Panc1 (cell line): ENCODE results near the gene ARID4A.

Source experiments
- TF ChIP-seq, protein P1 (sequence below): fragments of 450-650 bp; IDR thresholded peaks from 2 replicates; pipeline ENCODE4 v1.5.1; 2017; ENCODE audit warnings: mild to moderate bottlenecking
- TF ChIP-seq, protein P2 (sequence below), 2 experiments: IDR thresholded peaks; 2 replicates each; pipeline ENCODE4 v1.6.1; 2011 to 2012; ENCODE audit warnings: low read depth in 2 of 2, control low read depth in 1 of 2, low read length in 1 of 2, mild to moderate bottlenecking in 1 of 2, moderate library complexity in 1 of 2; ENCODE audit not compliant: insufficient read depth in 1 of 2

DNA sequence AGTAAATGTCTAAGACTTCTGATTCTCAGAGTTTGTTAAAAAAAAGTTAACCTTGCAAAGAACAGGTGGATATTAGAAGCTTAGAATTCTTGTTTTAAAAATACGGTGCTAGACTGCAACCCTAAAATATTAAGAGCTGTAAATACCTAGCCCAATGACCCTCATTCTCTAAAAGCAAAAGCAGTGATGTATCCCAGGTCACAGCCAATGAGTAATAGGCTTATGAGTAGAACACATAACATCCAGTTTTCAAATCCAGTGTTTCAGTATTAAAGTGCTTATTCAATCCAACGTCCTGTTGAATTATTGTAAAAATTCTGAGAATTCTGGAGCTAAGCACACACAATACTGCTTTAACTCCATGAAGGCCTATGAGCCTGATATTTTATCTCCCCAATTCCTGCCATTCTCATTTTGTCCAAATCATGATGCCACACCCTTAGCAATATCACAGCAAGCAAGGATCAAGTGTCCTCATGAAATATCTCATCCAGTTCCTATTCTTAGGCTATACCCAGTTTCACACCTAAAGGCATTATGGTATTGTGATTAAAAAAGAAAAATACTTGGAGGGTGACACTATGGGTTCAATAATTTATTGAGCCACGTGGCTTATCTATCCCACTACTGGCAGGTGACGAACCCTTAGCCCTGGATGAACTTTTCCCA lies 15.3 kb upstream of the ARID4A start:
- TF ChIP-seq, protein P1, sequence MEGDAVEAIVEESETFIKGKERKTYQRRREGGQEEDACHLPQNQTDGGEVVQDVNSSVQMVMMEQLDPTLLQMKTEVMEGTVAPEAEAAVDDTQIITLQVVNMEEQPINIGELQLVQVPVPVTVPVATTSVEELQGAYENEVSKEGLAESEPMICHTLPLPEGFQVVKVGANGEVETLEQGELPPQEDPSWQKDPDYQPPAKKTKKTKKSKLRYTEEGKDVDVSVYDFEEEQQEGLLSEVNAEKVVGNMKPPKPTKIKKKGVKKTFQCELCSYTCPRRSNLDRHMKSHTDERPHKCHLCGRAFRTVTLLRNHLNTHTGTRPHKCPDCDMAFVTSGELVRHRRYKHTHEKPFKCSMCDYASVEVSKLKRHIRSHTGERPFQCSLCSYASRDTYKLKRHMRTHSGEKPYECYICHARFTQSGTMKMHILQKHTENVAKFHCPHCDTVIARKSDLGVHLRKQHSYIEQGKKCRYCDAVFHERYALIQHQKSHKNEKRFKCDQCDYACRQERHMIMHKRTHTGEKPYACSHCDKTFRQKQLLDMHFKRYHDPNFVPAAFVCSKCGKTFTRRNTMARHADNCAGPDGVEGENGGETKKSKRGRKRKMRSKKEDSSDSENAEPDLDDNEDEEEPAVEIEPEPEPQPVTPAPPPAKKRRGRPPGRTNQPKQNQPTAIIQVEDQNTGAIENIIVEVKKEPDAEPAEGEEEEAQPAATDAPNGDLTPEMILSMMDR, result no peak
- TF ChIP-seq, protein P2, sequence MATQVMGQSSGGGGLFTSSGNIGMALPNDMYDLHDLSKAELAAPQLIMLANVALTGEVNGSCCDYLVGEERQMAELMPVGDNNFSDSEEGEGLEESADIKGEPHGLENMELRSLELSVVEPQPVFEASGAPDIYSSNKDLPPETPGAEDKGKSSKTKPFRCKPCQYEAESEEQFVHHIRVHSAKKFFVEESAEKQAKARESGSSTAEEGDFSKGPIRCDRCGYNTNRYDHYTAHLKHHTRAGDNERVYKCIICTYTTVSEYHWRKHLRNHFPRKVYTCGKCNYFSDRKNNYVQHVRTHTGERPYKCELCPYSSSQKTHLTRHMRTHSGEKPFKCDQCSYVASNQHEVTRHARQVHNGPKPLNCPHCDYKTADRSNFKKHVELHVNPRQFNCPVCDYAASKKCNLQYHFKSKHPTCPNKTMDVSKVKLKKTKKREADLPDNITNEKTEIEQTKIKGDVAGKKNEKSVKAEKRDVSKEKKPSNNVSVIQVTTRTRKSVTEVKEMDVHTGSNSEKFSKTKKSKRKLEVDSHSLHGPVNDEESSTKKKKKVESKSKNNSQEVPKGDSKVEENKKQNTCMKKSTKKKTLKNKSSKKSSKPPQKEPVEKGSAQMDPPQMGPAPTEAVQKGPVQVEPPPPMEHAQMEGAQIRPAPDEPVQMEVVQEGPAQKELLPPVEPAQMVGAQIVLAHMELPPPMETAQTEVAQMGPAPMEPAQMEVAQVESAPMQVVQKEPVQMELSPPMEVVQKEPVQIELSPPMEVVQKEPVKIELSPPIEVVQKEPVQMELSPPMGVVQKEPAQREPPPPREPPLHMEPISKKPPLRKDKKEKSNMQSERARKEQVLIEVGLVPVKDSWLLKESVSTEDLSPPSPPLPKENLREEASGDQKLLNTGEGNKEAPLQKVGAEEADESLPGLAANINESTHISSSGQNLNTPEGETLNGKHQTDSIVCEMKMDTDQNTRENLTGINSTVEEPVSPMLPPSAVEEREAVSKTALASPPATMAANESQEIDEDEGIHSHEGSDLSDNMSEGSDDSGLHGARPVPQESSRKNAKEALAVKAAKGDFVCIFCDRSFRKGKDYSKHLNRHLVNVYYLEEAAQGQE (IDR thresholded peaks at IDR 0.05; ENCODE audit: insufficient read depth in 1 of 2, low read depth in 2 of 2, low read length in 1 of 2), result no peak
